Measurements from ENCODE around the gene GCK.

DNA sequence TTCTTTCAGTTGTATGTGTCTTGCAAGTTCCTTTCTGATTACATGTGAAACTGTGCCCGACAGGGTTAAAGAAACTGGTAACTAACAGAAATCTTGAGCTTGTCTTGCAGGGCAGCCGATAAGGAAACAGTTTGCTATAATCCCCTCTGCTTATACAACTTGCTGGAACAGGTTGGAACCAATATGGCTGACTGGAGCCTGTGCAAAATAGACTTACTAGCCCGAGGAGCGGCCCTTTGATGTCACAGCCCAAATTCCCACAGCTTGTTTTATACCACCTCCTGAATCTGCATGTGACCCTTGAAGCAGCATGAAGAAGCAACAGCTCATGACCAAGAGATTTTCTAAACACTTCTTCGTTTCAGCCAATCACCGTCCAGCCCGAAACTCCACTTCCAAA, 8.2 kb upstream of the GCK start:
- TF ChIP-seq POLR2AphosphoS5 (IDR thresholded peaks at IDR 0.05) (no peak), POLR2A (IDR thresholded peaks at IDR 0.05) (no peak)
